GOT3 (cell line): ENCODE data around the gene ZNF160.
"Not testable (repeated sequence)": the region's sequence is repeated elsewhere in the genome, so short reads cannot be mapped to it uniquely, and the experiment has no call there.

ENCODE experiments used
- DNase-seq: peaks from one replicate; lab custom pipeline; 2025; ENCODE audit warnings: mixed read lengths; lab: John Stamatoyannopoulos, UW

Gene ZNF160

DNA sequence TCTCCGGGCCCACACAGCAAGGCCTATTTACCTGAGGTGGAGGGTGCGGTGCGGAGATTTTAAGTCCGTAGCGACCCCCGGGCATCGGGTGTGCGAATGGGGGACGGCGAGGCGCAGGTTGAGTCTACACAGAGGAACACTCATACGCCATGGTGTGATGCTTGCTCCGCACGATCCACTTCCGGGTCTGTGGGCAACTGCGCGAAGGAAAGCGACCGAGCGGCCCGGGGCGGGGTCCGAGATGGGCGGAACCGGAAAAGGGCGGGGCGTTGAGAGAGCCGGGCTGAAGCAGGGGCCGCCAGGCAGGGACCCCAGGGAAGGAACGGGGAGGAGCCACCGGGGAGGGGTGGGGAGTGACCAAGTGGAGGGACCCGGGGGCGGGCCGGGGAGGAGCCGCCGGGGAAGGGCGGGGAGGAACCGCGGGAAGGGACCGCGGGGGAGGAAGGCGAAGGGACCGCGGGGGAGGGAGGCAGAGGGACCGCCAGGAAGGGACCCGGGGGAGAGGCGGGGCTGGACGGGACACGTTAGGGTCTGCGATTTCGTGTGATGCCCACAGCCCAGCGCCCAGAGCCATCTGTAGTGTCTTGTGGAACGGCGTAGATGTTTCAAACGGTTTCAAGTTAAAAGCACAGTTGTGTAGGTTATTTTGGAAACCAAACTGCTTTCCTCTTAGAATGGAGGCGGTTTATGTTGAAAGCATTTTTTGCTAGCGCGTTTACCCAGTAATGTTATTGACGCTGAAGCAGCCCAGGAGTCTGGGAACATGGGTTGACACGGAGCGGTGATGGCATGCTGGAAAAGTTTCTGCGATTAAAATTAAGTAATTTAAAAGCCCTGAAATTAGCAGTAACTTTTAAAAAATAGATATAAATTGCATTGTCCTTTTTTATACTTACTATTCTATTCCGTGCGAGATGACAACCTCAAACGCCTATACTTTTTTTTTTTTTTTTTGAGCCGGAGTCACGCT lies at the start of gene ZNF160:
Gene ZNF160 (minus strand): TSS at position 189 of the 970 bp plus-strand sequence. CDS start 17,146 bp downstream, outside the sequence.
- peak; percentile 90 for DNase-seq

DNA sequence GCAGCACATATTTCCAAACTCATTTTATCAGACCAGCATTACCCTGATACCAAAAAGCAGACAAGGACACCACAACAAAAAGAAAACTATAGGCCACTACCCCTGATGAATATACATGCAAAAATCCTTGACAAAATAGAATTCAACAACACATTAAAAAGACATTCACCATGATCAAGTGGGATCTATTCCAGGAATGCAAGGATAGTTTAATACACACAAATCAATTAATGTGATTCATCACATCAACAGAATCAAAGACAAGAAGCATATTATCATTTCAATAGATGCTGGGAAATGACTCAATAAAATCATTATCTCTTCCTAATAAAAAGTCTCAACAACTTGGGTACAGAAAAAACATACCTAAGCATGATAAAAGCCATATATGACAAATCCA lies 44.4 kb upstream of the ZNF160 start:
- DNase-seq, result no peak

DNA sequence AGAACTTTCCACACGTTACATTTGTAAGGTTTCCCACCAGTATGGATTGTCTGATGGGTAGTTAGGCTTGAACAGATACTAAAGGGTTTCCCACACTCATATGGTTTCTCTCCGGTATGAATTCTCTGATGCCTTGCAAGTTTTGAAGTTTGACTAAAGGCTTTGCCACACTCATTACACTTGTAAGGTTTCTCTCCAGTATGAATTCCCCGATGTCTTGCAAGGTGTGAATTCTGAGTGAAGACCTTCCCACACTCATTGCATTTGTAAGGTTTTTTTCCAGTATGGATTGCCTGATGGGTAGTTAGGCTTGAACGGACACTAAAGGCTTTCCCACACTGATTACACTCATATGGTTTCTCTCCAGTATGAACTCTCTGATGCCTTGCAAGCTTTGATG lies 37.1 kb upstream of the ZNF160 start:
- no peak for DNase-seq

DNA sequence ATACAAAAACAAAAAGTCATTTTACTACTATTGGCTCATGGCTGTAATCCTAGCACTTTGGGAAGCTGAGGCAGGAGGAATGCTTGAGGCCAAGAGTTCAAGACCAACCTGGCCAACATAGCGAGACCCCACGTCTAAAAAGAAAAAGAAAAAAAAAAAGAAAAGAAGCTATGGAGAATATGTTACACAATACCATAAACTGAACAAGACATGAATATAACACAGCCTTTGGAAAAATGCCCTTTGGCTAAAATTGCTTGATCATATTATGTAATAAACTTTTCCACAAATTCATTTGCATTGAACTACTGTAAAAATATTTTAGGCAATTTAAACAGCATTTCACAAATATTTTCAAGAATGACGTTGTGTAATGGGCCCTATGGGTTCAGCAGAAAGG lies 33.2 kb upstream of the ZNF160 start:
- DNase-seq, result no peak

DNA sequence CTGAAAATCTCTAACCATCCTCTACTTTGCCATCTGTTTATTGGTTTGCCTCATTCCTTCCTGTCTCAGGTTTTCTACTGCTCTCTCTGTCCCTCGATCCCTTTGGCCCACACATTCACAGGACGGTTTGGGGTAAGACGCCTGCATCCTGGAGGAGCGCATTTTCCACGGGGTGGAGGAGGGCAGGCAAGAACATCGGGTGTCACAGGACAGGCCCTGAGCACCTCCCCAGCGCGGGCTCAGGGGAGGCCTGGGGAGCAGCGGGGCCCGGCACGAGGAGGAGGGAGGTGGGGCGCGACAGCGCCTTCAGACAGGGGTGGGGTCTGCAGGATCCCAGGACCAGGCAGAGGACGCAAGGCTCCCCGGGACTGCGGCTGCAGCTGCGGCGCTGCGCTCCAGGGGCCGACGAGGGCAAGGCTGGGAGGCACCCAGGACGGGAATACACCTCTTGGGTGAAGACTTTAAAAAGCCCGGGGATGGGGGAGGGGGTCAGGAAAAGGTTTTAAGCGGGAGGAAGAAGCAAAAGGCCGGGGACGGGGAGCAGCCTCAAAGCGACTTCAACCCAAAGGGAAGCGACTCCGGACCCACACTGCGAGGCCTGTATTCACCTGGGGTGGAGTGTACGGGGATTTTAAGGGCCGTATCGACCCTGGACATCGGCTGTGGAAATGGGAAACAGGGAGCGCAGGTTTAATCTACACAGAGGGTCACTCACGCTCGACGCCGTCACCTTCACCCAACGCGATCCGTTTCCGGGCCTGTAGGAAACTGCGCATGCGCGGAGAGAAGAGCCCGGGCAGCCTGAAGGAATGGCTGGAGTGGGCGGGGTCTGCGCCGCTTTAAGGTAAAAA lies 29.1 kb upstream of the ZNF160 start, which contains the start of gene ZNF415:
Gene ZNF415 (minus strand): TSS at position 770 of the 851 bp plus-strand sequence. CDS start 10,234 bp downstream, outside the sequence.
- DNase-seq, result peak; percentile 21

DNA sequence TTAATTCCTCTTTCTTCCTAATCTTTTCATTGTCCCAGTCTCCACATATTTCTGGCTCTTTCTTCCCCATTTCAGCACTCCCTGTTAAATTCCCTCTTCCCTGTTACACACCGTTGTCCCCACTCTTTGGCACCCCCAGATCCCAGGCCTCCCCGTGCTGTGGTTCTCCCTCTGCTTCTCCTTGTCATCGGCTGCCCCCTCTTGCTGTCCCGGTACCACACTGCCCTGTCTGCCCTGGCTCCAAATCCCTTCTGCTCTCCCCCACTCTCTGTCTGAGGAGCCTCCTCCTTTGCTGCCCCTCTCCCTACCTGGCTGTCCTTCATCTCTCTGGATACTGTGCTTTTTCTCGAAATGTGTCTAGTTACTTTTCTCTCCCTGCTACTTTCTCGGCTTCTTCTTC lies 28.5 kb upstream of the ZNF160 start:
- DNase-seq, result no peak

DNA sequence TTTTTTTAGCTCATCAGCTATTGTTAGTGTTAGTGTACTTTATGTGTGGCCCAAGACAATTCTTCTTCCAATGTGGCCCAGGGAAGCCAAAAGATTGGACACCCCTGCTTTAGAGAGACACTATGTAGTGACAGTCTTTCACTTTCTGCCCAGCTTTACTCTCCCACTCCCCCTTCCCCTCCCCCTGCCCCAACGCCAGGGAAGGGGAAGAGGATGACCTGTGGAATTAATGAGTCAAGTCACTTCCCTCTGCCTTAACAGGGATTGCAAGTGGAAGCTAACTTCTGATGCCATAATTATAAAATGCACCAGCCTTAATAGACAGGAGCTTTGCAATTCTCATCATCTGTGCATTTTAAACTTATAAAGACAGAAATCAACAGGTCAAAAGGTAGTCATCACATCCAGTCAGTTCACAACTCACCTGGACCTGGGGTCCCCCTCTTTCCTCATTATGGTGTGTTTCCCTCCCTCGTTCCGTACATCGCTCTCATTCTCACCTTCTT lies 27.9 kb upstream of the ZNF160 start:
- DNase-seq, result no peak

DNA sequence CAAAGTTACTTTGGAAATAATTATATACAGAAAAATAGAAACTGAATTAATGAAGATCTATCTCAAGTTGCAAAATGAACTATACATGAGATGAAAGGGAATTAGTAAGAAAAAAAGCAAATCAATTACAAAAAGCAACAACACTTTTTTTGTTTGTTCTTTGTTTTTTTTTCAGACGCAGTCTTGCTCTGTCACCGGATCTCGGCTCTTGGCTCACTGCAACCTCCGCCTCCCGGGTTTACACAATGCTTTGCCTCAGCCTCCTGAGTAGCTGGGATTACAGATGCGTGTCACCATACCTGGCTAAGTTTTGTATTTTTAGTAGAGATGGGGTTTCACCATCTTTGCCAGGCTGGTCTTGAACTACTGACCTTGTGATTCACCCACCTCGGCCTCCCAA lies 27.3 kb upstream of the ZNF160 start:
- no peak for DNase-seq

DNA sequence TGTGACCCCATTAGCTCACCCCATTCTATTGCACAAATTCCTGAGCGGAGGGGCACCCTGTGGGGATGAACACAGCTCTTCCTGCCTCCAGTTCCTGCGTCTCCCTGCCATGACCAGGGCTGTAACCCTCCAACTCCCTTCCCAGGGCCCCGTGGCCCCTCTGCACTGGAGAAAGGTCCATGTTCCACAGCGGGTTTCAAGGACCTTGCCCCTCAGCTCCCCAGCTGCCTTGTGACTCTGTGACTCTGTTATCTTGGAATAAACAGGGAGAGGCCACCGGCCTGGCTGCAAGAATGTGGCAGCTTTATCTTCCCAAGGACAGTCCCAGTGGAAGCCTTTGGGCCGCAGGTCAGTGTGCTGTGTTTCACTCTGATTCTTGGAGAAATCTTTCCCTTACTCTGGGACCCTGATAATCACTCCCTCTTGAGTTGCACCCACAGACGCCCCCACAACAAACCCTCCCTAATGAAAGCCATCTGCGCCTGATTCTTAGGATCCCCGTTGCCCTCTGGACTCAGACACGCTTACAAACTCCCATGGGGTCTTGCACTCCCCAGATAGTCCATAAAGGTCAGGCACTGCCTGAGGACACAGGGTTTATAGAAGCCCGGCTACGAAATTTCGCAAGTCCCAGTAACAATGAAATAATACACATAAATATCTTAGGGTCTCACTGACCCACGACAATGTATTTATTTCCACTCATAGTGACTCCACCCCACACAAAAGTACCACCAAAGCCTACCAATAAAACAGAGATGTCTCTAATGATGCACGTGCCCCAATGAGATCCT lies 23.7 kb upstream of the ZNF160 start:
- not testable (repeated sequence) for DNase-seq

DNA sequence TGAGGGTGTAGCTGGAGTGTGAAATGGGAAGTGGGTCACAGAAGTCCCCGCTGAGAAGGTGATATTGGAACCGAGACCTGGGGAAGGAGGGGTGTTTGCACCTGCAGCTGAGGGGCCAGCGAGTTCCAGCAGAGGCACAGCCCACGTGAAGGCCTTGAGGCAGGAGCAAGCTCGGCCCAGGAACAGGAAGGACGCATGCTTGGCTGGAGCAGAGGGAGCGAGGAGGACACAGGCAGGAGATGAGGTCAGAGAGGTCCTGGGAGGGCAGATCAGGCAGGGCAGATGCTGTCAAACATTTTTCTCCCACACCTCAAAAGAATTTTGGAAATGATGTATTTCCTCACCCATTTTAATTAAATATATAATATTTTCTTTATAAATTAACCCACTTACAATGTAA lies 20.2 kb upstream of the ZNF160 start:
- DNase-seq, result no peak

DNA sequence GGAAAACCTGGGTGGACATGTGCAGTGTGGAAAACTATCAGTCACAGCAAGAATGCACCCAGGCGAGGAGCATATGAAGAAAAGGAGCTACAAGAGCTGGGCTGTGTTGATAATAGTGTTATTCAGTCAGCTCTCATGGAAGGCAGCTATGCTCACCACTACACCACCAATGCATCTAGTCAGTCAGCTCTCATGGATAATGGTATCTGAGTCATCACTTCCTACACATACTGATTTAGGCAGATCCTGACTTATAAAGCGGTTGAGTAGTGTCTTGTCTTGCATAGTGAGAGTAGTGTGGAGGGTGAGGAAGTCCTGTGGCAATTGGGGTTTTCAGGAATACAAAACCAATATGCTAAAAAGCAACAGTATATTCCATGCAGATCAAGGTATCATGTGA lies 9.1 kb upstream of the ZNF160 start:
- DNase-seq, result no peak

DNA sequence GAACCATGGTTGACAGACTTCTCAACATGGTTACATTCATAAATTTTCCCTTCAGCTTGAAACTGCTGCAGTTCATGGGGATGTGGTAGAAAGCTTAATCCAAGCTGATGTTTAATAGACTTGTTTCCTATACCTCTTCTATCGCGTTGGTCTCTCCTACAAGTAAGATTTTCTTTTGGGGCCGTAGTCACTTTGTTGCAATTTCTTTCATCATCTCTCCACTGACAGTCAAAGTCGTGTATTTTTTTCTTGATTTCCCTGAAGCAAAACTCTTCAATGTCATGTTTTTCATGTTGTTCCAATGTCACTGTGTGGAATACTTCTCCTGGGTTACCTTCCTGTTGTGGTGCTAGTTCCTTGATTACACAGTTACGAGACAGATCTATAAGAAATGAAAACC lies 6.3 kb upstream of the ZNF160 start:
- DNase-seq, result no peak

DNA sequence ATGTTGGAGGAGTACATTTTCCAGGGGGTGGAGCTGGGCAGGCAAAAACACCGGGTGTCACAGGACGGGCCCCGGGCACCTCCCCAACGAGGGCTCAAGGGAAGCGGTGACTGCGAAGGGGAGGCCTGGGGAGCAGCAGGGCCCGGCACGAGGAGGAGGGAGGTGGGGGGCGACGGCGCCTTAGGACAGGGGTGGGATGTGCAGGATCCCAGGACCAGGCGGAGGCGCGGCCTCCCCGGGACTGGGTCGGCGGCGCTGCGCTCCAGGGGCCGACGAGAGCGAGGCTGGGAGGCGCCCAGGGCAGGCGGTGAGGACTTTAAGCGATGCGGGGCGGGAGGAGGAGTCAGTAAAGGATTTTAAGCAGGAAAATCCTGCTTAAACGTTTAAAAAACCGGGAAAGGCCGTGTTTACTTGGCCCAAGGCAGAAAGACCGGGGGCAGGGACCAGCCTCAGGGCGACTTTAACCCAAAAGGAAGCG lies 427 bp downstream of the ZNF160 start:
- no peak for DNase-seq

DNA sequence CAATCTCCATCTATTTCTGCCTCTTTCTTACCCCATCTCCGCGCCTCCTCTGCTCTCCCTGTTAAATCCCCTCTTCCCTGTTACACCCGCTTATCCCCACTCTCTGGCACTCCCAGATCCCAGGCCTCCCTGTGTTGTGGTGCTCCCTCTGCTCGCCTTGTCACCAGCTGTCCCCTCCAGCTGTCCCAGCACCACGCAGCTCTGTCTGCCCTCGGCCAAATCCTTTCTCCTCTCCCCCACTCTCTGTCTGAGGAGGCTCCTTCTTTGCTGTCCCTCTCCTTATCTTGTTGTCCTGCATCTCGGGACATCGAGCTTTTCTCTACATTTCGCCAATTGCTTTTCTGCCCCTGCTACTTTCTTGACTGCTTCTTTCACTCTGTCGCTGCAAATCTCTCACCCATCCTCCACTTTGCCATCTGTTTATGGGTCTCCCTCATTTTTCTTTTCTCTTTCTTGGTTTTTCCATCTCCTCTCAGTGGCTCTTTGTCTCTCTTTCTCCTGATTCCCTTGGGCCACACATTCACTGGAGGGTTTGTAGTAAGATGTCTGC lies 941 bp downstream of the ZNF160 start:
- DNase-seq, result no peak

DNA sequence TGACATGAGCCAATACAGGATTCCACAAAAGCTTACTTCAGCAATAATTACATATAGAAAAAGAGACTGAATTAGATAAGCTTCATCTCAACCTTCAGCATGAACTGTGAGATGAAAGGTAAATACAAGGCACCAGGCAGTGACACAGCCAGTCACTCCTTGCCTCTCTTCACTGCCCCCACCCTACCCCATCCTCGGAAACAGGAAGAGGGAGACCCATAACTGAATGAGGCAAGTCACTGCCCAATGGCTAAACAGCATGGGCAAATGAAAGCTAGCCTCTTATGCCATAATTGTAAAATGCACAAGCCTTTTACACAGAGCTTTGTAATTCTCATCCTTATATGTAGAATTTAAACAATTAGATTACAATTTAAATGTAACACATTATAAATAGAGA lies 1.7 kb downstream of the ZNF160 start:
- no peak for DNase-seq

DNA sequence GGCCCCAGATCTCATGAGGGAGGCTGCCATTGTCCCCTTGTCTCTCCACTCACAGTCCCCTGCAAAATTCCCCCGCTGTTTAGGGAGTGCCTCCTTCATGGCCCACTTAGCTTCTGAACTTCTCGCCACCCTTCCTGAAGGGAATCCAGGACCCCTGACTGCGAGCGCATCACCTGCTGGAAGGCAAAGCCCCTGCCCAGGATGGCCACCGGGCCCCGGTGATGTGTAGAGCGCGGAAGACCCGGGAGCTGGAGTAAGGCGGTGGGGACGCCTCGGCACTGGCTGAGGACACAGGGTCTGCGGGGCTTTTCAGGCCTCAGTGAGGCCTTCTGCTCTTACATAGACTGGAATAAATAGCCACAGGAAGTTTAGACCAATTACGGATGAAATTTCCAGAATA lies 4.7 kb downstream of the ZNF160 start:
- not testable (repeated sequence) for DNase-seq

DNA sequence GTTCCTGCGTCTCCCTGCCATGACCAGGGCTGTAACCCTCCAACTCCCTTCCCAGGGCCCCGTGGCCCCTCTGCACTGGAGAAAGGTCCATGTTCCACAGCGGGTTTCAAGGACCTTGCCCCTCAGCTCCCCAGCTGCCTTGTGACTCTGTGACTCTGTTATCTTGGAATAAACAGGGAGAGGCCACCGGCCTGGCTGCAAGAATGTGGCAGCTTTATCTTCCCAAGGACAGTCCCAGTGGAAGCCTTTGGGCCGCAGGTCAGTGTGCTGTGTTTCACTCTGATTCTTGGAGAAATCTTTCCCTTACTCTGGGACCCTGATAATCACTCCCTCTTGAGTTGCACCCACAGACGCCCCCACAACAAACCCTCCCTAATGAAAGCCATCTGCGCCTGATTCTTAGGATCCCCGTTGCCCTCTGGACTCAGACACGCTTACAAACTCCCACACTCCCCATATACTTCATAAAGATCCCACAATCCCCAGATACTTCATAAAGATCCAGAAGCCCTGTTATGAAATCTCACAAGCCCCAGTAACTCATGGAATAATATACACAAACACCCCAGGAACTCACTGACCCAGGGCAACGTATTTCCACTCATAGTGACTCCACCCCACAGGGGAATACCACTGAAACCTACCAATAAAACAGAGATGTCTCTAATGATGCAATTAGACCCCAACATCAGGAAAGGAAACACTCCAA lies 6.1 kb downstream of the ZNF160 start:
- not testable (repeated sequence) for DNase-seq

DNA sequence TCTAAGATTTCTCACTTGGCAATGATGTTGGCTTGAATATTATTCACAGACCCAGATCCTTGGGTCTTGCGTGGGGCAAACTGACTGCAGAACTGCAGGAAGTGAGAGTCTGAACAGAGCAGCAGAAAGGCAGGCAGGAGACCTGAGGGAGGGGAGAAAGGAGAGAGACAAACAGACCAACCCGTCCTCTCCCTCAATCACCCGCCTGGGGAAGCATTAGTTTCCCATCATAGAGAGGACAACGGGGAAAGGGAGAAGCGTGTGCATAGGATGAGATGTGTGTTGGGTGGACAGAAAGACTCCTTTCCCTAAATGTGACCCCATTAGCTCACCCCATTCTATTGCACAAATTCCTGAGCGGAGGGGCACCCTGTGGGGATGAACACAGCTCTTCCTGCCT lies 6.6 kb downstream of the ZNF160 start:
- not testable (repeated sequence) for DNase-seq

DNA sequence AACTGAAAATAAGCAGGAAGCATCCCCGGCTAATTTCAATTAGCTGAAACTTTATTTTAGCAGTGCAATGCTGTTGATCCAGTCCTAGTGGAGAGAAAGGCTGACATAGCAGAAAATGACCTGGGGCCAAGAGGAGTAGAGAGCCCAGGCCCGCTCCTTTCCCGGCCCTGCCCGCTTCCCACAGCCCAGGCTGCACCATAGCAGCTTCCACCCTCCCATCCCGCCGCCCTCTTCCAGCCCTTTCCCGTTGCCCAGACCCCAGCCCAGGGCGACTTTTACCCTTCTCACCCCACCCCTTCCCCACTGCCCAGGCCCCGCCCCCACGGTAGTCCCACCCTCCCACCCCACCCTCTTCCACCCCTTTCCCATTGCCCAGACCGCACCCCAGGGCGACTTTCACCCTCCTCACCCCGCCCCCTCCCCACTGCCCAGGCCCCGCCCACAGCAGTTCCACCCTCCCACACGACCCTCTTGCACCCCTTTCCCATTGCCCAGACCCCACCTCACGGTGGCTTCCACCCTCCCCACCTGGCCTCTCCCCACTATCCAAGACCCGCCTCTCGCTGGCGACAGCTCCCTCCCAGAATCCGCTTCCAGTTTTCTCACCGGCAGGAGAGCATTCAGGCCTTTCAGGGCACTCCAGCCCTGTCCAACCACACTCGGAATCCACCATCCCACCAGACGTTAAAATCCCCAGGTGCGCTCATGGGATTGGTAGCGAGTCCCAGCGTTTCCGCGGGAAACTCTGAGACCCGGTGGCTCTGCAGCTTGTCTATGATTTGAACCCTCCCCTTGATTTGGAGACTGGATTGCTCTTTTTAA lies 8.3 kb downstream of the ZNF160 start:
- no peak for DNase-seq

DNA sequence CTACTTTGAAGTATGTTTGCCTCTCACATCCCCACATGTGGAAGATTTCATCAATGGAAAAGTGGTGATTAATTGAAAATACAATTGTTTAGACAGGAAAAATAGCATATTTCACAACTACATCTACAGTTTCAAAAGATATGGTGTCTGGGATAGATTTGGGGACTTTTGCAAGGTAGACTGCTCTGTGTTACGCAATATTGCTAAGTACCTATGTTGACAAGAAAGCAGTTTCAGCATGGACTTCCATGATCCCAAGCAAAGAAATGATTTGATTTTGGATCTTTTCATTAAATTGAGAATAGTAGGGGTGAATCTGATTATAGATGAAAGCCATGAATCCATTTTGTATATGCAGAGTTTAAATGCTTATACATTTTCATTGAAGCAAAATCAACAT lies 10.5 kb downstream of the ZNF160 start:
- no peak for DNase-seq
